Activated T-cell treated with anti-CD3 and anti-CD28 coated beads for 48 hours (primary cell): ENCODE results near the gene IGSF10.
"Not testable (repeated sequence)": the region's sequence is repeated elsewhere in the genome, so short reads cannot be mapped to it uniquely, and the experiment has no call there.

Experiments used
- DNase-seq: peaks from one replicate; pipeline ENCODE4 v3.0.0-alpha.2; 2020; ENCODE audit warnings: low read depth

The IGSF10 gene, protein sequence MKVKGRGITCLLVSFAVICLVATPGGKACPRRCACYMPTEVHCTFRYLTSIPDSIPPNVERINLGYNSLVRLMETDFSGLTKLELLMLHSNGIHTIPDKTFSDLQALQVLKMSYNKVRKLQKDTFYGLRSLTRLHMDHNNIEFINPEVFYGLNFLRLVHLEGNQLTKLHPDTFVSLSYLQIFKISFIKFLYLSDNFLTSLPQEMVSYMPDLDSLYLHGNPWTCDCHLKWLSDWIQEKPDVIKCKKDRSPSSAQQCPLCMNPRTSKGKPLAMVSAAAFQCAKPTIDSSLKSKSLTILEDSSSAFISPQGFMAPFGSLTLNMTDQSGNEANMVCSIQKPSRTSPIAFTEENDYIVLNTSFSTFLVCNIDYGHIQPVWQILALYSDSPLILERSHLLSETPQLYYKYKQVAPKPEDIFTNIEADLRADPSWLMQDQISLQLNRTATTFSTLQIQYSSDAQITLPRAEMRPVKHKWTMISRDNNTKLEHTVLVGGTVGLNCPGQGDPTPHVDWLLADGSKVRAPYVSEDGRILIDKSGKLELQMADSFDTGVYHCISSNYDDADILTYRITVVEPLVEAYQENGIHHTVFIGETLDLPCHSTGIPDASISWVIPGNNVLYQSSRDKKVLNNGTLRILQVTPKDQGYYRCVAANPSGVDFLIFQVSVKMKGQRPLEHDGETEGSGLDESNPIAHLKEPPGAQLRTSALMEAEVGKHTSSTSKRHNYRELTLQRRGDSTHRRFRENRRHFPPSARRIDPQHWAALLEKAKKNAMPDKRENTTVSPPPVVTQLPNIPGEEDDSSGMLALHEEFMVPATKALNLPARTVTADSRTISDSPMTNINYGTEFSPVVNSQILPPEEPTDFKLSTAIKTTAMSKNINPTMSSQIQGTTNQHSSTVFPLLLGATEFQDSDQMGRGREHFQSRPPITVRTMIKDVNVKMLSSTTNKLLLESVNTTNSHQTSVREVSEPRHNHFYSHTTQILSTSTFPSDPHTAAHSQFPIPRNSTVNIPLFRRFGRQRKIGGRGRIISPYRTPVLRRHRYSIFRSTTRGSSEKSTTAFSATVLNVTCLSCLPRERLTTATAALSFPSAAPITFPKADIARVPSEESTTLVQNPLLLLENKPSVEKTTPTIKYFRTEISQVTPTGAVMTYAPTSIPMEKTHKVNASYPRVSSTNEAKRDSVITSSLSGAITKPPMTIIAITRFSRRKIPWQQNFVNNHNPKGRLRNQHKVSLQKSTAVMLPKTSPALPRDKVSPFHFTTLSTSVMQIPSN (N-terminal part only)

DNA sequence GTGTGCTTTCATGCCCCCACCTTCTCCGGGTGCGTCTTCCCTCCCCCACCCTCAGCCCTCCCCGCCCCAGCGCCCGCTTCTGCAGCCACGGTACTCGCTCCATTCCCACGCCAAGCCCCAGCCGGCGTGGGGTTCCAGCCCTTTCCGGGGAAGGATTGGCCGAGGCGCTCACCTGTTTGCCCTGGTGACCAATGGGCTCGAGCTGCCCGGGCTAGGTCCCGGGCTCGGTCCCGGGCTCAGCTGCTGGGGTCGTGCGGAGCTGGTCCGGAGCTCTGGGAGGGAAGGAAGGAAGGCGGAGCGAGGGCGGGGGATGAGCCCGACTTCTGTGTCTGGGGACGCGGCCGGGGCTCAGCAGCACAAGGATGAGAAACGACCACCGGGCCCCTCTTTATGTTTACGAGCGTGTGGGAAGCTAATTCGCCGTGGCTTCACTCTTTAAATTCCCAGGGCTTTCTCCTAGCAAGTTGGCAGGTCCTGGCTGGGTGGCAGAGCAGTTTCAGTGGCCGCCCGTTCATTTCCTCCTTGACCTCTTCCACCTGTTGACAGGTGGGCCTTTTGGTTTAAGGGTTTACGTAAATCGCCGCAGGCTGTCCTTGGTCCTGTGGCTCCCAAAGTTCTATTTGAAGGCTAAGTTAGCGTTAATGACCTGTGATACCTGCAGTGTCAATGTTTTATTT lies at the start of gene IGSF10:
Gene IGSF10, minus strand, starts transcription at position 288 of the 677 bp plus-strand sequence. CDS start 2,352 bp downstream, outside the sequence.
- DNase-seq = no peak

DNA sequence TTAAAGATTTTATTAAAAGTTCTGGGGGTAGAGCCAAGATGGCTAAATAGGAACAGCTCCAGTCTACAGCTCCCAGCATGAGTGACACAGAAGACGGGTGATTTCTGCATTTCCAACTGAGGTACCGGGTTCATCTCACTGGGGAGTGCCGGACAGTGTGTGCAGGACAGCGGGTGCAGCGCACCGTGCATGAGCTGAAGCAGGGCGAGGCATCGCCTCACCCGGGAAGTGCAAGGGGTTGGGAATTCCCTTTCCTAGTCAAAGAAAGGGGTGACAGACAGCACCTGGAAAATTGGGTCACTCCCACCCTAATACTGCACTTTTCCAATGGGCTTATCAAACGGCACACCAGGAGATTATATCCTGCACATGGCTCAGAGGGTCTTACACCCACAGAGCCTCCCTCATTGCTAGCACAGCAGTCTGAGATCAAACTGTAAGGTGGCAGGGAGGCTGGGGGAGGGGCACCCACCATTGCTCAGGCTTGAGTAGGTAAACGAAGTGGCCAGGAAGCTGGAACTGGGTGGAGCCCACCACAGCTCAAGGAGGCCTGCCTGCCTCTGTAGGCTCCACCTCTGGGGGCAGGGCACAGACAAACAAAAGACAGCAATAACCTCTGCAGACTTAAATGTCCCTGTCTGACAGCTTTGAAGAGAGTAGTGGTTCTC lies 48.7 kb upstream of the IGSF10 start:
- not testable (repeated sequence) for DNase-seq

DNA sequence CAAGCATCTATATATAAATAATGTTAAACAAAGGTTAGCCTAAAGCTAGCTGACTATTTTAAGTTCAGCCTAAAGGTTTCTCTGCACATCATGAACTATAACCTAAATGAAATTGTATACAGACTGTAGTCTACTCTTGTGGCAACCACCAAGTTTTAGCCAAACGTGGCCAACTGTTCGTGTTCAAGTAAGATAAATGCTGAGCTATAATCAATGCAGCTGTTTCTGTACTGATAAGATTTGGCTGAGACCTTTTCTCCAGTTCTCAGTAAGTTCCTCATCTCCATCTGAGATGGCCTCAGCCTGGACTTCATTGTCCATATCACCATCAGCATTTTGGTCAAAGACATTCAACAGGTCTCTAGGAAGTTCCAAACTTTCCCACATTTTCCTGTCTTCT lies 43.7 kb upstream of the IGSF10 start:
- no peak for DNase-seq

DNA sequence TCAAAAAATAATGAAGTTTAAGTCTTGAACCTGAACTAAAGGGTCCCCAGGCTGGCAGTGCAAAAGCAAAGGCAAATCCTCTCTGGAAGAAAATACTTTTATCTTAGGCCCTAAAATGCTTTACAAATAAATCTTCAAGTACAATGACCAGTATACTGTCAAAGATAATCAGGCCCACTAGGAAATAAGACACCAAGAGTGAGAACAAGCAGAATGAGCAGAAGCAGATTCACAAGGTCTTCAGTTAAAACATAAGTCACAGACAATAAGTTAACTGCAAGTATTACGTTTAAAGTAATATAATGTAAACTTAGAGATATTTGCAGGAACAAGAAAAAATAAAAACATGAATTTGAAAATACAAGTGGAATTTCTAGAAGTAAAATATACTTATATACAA lies 42.2 kb upstream of the IGSF10 start:
- no peak for DNase-seq

DNA sequence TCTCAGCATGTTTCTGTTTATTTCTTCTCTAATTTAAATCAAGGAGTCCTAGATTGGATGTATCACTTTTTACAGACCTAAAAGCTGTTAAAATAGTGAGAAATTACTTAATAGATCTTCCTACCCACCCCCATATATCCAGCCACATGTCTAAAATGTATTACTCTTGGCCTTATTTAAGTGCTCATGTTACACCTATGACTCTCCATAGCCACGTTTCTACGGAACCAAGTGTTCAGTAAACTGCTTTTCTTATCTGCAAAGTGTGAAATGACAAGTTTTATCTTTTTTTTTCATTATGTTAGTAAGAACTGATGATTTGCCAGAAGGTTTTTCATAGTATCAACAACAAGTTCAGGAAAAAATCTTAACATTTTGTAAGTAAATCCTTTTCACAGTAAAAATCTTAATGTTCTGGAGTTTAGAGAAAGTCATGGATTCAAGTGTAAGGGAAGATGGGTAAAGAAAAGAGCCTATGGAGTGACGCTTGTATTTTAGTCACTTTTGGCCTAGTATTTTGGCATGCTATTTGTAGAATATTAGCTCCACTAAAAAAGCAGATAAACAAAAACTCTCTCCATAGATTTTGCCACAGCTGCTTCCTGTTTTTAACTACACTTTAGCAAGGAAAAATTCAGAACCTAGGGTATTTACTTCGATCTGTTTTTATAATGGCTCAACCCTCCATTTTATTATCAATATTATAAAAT lies 41.2 kb upstream of the IGSF10 start:
- no peak for DNase-seq

DNA sequence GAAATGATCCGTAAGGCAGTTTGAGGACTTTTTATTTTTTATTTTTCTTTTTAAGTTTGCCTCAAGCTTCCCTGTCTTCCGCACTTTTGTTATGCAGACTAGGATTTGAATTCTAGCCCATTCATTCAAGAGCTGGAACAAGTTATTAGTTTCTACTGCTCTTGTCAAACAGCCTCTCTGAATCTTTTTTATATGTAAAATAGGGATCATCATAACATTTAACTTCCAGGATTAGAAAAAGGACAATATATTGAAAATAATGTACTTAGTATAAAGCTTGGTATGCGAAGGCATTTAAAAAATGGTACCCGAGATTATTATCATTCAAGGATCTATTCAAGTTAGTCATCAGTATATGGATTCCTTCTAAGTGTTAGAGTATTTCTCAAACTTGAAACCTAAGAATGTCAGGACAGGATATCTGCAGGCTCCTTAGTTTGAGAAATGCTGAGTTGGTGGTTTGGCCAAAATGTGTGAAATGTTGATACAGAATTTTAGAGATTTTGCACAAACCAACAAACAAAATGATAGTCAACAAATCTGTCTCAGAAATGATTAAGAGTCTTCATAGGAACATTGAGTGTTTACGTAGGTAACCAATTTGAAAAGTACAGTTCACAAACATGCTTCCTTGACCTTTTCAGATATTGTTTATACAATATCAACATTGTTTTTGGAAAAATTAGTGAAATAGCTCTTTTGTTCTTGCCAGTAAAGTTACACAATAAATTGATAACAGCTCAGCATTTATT lies 40.5 kb upstream of the IGSF10 start:
- DNase-seq = no peak

DNA sequence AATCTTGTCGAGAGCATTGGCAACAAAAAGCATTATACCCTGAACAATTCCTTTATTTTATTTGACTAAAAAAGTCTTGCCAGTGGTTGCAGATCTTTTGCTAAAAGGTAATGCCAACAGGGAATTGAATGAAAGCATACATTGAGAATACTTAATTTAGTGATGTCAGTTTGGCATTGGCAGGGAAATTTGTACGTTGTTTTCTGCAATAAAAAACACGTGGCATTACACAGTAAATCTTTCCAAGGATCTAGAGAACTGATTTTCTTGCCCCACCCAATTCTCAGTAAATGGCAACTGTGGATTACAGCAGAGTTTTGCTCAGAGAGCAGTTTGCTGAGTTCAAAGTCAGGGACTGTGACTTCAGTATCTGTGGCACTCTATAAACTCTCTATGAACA lies 38.3 kb upstream of the IGSF10 start:
- no peak for DNase-seq

DNA sequence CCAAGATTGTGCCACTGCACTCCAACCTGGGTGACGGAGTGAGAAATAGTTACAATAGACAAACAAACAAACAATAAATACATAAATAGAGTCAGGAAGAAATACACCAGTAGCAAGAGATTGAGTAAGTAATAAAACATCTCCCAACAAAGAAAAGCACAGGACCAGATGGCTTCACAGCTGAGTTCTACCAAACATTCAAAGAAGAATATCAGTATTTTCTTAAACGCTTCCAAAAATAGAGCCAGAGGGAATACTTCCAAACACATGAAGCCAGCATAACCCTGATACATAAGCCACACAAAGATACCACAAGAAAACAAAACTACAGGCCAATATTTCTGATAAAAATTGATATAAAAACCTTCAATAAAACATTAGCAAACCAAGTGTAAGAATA lies 30.7 kb upstream of the IGSF10 start:
- DNase-seq = no peak

DNA sequence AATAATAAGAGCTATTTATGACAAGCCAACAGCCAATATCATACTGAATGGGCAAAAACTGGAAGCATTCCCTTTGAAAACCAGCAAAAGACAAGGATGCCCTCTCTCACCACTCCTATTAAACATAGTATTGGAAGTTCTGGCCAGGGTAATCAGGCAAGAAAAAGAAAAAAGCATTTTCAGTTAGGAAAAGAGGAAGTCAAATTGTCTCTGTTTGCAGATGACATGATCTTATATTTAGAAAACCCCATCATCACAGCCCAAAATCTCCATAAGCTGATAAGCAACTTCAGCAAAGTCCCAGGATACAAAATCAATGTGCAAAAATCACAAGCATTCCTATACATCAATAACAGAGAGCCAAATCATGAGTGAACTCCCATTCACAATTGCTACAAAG lies 27.0 kb upstream of the IGSF10 start:
- not testable (repeated sequence) for DNase-seq

DNA sequence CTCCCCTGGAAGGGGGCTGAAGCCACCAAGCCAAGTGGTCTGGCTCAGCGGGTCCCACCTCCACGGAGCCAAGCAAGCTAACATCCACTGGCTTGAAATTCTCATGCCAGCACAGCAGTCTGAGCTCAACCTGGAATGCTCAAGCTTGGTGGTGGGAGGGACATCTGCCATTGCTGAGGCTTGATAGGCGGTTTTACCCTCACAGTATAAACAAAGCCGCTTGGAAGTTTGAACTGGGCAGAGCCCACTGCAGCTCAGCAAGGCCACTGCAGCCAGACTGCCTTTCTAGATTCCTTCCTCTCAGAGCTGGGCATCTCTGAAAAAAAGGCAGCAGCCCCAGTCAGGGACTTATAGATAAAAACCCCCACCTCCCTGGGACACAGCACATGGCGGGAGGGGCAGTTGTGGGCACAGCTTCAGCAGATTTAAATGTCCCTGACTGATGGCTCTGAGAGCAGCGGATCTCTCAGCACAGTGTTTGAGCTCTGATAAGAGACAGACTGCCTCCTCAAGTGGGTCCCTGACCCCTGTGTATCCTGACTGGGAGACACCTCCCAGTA lies 23.2 kb upstream of the IGSF10 start:
- DNase-seq = no peak

DNA sequence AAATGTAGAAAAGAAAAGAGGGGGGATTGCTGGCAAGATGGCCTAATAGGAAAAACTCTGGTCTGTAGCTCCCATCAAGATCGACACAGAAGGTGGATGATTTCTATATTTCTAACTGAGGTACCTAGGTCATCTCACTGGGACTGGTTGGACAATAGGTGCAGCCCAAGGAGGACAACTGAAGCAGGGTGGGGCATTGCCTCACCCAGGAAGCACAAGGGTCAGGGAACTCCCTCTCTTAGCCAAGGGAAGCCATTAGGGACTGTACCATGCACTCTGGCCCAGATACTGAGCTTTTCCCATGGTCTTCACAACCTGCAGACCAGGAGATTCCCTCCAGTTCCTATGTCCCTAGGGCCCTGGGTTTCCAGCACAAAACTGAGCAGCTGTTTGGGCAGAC lies 22.6 kb upstream of the IGSF10 start:
- DNase-seq = no peak

DNA sequence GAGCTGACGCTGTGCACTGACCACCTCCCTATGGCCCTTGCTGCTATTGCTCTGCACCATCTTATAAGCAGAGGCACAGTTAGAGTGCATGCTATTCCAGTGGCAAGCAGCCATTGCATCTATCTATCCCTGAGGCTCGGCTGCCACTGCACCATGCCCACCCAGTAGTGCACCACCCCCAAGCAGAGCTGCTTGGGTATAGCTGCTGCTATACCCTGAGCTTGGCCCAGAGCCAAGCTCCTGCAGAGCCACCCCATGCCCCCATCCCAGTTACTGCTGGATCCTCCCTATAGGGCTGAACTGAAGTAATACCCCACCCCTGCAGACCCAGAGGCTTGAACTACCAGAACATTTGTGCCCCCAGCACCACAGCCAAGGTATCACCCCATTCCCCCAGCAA lies 19.6 kb upstream of the IGSF10 start:
- DNase-seq = no peak

DNA sequence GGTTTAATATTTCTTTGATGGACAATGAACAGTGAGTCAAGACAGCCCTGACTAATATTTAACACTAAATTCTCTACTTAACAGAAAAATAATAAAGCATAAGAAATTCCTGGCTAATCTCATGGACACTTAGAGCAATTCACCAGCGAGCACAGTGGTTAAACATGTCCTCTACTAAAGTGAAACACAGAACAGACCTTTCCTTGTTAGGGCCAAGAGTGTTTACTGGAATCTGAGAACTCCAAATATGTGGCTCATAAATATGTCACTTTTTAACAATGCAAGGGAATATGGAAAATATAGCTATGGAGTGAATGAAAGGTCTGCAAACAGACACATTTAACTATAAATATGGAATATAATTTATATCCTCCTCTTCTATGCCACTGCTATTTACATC lies 18.6 kb upstream of the IGSF10 start:
- no peak for DNase-seq

DNA sequence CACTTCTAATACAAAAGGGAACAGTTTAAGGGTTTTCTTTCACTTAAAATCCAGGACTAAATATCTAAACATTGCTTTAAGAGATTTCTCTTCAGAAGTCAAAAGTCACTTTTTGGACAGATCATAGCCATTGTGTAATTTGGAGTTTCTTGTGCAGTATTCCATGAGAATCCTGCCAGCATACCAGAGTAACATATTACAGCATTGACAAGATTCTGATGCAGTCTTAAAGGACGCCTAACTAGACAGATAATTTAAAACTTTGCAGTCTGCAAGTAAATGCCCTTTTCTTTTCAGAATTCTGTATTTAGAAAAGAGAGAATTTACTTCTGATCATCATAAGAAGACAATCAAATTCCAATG lies 17.5 kb upstream of the IGSF10 start:
- DNase-seq = no peak

DNA sequence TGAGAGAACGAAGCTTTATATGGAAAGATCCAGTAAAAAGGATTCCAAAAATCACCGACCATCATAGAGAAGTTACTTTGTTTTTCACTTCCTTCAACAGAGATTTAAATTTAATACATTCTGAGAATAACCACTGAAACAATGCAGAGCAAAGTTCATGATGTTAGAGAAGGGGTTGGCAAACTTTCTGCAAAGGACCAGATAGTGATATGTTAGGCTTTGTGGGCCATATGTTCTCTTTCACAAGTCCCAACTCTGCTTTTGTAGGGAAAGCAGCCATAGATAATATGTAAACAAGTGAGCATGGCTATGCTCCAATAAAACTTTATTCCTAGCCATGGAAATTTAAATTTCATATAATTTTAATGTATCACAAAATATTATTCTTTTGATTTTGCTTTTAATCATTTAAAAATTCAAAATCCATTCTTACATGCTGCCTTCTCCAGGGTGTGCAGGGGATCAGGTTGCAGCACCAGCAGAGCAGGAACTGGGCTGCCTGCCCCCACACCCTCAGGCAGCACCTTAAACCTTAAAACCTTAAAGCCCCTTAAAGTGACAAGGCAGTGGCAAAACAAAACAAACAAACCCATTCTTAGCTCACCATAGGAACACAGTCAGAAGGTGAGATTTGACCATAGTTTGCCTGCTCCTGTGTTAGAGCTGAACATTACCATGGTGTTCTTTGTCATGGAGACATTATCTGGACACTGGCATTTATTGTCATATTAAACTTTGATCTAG lies 16.9 kb upstream of the IGSF10 start:
- DNase-seq = no peak

DNA sequence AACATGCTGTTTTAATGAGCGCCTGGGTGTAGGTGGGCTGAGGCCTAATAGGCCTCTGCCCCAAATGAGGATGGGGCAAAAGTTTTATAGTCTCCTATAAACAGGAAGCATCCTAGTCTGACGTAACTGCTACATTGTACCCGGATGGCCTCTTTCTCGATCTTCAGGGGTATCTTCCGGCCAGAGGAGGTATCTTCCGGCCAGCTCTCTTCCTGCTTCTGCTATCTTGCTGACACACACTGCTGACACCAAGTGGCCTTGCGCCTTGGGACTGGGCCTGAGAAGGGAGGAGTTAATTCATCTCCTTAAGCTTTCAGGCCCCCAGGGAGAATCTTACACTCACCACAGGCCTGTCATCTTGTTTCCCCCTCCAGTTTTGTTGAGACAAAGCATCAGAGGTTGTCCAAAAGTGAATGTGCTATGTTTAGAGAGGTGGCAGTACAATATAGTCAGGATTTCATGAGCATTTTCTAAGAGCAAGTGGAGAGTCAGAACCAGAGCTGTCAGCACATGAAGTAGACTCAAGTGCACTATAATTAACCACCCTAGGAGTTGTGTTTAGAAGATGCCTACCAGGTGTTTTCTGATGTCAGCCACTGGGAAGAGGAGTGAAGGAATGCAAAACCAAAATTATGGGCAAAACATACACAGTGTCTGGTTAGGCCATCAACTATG lies 15.6 kb upstream of the IGSF10 start:
- DNase-seq = no peak

DNA sequence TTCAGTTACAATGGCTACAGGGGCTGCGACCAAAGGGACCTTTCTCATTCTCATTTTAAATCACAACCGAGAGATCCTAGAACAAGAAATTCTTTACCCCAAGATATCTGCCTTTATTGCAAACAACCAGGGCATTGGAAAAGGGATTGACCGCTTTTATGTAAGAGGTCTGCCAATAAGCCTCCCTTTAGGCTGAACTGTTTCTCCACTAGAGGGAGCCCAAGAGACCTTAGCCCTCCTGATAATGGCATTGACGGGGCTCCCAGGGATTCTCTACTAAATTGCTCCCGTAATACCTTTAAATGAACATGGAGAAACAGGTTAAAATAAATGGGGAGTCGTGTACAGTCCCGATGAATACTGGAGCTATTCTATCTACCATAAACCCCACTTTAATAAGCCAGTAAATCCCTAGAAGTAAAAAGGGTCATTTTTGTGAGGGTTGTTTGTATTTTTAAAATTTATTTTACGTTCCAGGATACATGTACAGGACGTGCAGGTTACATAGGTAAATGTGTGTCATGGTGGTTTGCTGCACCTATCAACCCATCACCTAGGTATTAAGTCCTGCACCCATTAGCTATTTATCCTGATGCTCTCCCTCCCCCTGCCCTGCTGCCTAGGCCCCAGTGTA lies 7.5 kb upstream of the IGSF10 start:
- DNase-seq = no peak

DNA sequence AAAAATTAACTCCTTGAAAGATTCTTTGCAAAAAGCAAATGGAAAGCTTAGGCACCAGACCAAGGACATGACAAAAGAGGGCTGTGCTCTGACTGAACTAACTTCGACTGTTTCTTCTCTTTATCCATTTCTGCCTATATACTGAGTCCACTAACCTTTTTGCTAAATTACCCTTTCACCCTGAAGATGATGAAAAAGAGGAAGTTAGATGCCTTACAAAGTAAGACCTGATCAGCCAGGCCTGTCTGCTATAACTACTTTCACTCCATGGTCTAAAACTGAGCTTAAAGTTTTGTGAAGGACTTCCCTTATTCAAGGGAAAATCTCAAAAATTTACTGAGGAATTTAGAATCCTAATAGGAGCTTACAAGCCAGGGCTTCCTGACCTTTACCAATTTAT lies 6.2 kb upstream of the IGSF10 start:
- DNase-seq = no peak
